KMS-11 (cell line): Measurements from ENCODE around the gene CERS4.
"Not testable (repeated sequence)": the region's sequence is repeated elsewhere in the genome, so short reads cannot be mapped to it uniquely, and the experiment has no call there.

Experiments used
- H2AFZ ChIP-seq: fragments of 200-600 bp; sonication (generic); 2 replicates; pipeline ENCODE4 v1.6.1; 2016; ENCODE audit warnings: antibody characterized with exemption, mixed run types, low read depth
- H3K27ac ChIP-seq: fragments of 200-600 bp; sonication (generic); 2 replicates; pipeline ENCODE4 v1.6.1; 2016; ENCODE audit warnings: mild to moderate bottlenecking, mixed run types
- H3K27me3 ChIP-seq: fragments of 200-600 bp; sonication (generic); 2 replicates; pipeline ENCODE4 v1.6.1; 2017; ENCODE audit warnings: mild to moderate bottlenecking, low read depth, mixed run types, moderate library complexity; ENCODE audit not compliant: insufficient read depth
- H3K36me3 ChIP-seq: fragments of 200-600 bp; sonication (generic); 2 replicates; pipeline ENCODE4 v1.6.1; 2017; ENCODE audit warnings: mild to moderate bottlenecking, mixed run types; ENCODE audit not compliant: insufficient read depth
- H3K4me1 ChIP-seq: fragments of 200-600 bp; sonication (generic); 2 replicates; pipeline ENCODE4 v1.6.1; 2016; ENCODE audit warnings: mild to moderate bottlenecking, low read depth, mixed run types; ENCODE audit not compliant: poor library complexity, severe bottlenecking
- H3K4me2 ChIP-seq: fragments of 200-600 bp; sonication (generic); 2 replicates; pipeline ENCODE4 v1.7.0; 2016; ENCODE audit warnings: mild to moderate bottlenecking, mixed run types
- H3K4me3 ChIP-seq: fragments of 200-600 bp; sonication (generic); IDR thresholded peaks from 2 replicates; pipeline ENCODE4 v1.6.1; 2017; ENCODE audit warnings: low read depth, low read length, mixed read lengths; ENCODE audit not compliant: insufficient read depth
- H3K79me2 ChIP-seq: fragments of 200-600 bp; sonication (generic); 2 replicates; pipeline ENCODE4 v1.6.1; 2016; ENCODE audit warnings: low read depth, mixed run types; ENCODE audit not compliant: insufficient read depth
- H3K9ac ChIP-seq: fragments of 200-600 bp; sonication (generic); 2 replicates; pipeline ENCODE4 v1.6.1; 2016; ENCODE audit warnings: mild to moderate bottlenecking, mixed run types
- H4K20me1 ChIP-seq: fragments of 200-600 bp; sonication (generic); 2 replicates; pipeline ENCODE4 v1.6.1; 2016; ENCODE audit warnings: mild to moderate bottlenecking, mixed run types; ENCODE audit not compliant: insufficient read depth
- TF ChIP-seq, protein P1 (sequence below): fragments of 200-600 bp; sonication (generic); conservative IDR thresholded peaks from 2 replicates; pipeline ENCODE4 v1.6.1; 2017; ENCODE audit warnings: low read depth, mild to moderate bottlenecking, antibody characterized with exemption, low read length, moderate library complexity, mixed read lengths

The CERS4 gene

DNA sequence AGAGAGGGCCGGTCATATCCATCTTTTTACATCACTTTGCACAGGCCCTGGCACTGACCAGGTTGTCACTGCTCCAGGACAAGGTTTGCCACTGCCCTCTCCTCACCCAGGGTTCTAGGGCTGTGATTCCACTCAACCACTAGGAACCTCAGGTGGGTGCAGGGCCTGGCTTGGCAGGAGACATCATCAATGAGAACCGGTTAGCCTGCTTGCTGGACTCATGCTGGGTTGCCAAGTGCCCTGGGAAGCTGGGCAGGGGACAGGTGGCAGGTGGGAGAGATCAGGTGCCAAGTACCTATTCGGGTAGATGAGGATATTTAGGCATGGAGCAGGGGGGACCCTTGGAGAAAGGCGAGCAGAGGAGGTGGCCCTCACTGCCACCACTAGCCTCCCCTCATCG is 4.2 kb upstream of the CERS4 start:
- Histone ChIP-seq H3K4me3 (no peak overlapping the region), H3K27me3 (peaks cover 8% of the 10 kb centered on the region; the same call in 1 of the 2 replicates), H3K27ac (no peak overlapping the region), H3K79me2 (no peaks in the 10 kb centered on the region), H3K36me3 (no peaks in the 10 kb centered on the region), H3K4me1 (no peaks in the 10 kb centered on the region), H2AFZ (no peak overlapping the region), H4K20me1 (no peaks in the 10 kb centered on the region), H3K9ac (no peak overlapping the region), H3K4me2 (no peak overlapping the region)
- TF ChIP-seq, protein P1, sequence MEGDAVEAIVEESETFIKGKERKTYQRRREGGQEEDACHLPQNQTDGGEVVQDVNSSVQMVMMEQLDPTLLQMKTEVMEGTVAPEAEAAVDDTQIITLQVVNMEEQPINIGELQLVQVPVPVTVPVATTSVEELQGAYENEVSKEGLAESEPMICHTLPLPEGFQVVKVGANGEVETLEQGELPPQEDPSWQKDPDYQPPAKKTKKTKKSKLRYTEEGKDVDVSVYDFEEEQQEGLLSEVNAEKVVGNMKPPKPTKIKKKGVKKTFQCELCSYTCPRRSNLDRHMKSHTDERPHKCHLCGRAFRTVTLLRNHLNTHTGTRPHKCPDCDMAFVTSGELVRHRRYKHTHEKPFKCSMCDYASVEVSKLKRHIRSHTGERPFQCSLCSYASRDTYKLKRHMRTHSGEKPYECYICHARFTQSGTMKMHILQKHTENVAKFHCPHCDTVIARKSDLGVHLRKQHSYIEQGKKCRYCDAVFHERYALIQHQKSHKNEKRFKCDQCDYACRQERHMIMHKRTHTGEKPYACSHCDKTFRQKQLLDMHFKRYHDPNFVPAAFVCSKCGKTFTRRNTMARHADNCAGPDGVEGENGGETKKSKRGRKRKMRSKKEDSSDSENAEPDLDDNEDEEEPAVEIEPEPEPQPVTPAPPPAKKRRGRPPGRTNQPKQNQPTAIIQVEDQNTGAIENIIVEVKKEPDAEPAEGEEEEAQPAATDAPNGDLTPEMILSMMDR: no peak

DNA sequence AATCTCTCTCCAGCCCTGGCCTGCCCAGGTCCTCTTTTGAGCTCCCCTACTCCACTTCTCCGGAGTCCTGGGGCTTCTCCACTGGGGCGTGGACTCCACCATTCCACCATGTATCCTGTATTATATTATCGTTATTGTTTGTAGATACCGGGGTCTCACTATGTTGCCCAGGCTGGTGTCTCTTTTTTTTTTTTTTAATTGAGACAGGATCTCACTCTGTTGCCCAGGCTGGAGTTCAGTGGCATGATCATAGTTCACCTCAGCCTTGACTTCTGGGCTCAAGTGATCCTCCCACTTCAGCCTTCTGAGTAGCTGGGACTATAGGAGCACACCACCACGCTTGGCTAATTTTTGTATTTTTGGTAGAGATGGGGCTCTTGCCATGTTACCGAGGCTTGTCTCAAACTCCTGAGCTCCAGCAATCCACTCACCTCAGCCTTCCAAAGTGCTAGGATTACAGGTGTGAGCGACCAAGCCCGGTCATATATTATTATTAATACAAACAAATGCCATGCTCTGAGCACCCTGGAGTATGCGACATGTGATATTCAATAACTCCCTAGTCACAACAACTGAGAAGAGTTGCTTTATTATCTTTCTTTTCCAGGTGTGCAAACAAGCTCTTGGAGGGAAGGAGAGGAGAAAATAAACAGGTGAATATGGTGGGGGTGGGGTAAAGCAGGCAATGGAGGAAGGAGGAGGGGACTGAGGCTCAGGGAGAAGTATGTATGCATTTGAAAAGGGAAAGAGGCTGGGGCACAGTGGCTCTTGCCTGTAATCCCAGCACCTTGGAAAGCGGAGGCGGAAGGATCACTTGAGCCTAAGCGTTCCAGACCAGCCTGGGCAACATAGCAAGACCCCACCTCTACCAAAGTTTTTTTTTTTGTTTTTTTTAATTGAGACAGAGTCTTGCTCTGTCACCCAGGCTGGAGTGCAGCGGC is 2.8 kb upstream of the CERS4 start:
- Histone ChIP-seq H3K4me2 (no peak overlapping the region), H3K79me2 (no peaks in the 10 kb centered on the region), H4K20me1 (no peaks in the 10 kb centered on the region), H3K27ac (no peak overlapping the region), H3K36me3 (no peaks in the 10 kb centered on the region), H3K27me3 (peaks cover 8% of the 10 kb centered on the region; the same call in 1 of the 2 replicates), H3K4me3 (no peak overlapping the region), H3K4me1 (no peaks in the 10 kb centered on the region), H3K9ac (no peak overlapping the region), H2AFZ (no peak overlapping the region)
- TF ChIP-seq, protein P1: no peak

DNA sequence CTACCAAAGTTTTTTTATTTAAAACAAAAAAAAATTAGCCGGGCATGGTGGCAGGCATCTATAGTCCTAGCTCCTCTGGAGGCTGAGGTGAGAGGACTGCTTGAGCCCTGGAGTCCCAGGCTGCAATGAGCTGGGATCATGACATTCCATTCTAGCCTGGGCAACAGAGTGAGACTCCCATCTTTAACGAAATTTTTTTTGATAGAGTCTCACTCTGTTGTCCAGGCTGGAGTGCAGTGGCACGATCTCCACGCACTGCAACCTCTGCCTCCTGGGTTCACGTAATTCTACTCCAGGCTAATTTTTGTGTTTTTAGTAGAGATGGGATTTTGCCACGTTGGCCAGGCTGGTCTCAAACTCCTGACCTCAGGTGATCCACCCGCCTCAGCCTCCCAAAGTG is 1.8 kb upstream of the CERS4 start:
- not testable (repeated sequence) for H3K79me2 ChIP-seq, H3K4me2 ChIP-seq, H3K9ac ChIP-seq, H3K27ac ChIP-seq, H2AFZ ChIP-seq, H3K36me3 ChIP-seq, H4K20me1 ChIP-seq, H3K4me1 ChIP-seq, H3K4me3 ChIP-seq, H3K27me3 ChIP-seq

DNA sequence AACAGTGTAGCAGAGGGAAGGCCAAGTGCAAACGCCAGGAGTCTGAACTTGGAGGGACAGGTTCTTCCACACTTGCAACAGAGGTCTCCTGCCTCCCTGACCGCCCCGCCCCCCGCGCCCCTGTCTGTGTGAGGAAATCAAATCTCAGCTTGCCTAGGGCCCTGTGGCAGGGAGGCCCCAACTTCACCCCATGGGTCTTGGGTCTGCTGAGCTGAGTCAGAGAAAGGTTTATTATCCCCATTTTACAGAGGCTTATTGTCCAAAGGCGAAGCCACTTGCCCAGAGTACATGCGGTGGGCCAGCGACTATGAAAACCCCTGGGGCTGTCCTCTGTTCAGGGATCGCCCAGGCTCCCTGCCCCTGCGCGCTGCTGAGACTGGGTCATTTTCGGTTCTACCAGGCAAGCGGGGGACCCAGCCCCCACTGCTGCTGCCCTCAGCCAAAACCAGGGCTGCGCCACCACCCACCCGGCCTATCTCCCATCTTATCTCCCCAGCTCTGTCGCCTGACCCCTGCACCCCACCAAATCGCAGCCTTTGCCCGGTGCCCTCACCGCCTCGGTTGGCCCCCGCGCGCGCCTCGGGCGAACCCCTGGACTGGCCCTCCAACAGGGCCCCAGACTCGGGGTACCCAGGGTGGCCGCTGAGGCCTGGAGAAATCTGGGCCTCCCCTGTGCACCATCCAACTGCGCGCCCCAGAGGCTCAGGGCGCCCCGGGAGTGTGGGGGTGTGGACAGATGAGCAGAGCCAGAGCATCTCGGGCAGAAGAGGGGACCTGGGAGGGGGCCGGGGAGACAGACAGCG is 850 bp upstream of the CERS4 start:
- H3K4me1 ChIP-seq: no peaks in the 10 kb centered on the region
- H3K27ac ChIP-seq: no peak overlapping the region
- no peak overlapping the region for H2AFZ ChIP-seq
- H3K36me3 ChIP-seq: no peaks in the 10 kb centered on the region
- no peak overlapping the region for H3K4me3 ChIP-seq
- H3K79me2 ChIP-seq: no peaks in the 10 kb centered on the region
- TF ChIP-seq, protein P1: no peak
- H3K27me3 ChIP-seq: peaks cover 7% of the 10 kb centered on the region; the same call in 1 of the 2 replicates
- H3K4me2 ChIP-seq: no peak overlapping the region
- no peak overlapping the region for H3K9ac ChIP-seq
- no peaks in the 10 kb centered on the region for H4K20me1 ChIP-seq
